Retinal pigment epithelial cell (primary cell): ENCODE data around the gene PRXL2A.
A peak's percentile ranks its signal among the peaks of the same experiment; 100 is the strongest.

Source experiments
- DNase-seq: peaks from one replicate; pipeline ENCODE4 v3.0.0-alpha.2; 2010; ENCODE audit warnings: low read depth
- H3K4me3 ChIP-seq: 2 replicates; pipeline ENCODE4 v1.5.1; 2011; ENCODE audit warnings: mild to moderate bottlenecking, low read length, control low read depth, moderate library complexity
- TF ChIP-seq, protein P1 (sequence below): conservative IDR thresholded peaks from 2 replicates; pipeline ENCODE4 v1.5.1; 2011; ENCODE audit warnings: low read depth, low read length, control low read depth, inconsistent platforms

Gene PRXL2A

DNA sequence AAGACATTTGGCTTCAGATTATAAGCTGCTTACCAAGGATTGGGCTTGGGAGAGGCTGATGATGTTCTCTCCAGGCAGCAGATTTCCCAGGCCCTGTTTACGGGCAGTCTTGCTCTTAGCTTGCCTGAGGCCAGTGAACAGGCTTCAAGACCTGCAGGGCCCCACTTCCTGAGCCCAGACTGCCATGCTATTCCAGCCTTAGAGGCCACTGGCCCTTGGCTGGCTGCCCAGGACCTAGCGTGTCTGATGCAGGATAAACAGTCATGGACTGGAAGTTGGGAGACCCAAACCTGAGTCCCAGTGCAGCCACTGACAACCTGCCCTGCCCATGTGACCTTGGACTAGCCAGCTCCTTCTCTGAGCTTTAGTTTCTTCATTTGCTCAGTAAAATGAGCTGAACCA, 2.9 kb downstream of the PRXL2A start:
- TF ChIP-seq, protein P1, sequence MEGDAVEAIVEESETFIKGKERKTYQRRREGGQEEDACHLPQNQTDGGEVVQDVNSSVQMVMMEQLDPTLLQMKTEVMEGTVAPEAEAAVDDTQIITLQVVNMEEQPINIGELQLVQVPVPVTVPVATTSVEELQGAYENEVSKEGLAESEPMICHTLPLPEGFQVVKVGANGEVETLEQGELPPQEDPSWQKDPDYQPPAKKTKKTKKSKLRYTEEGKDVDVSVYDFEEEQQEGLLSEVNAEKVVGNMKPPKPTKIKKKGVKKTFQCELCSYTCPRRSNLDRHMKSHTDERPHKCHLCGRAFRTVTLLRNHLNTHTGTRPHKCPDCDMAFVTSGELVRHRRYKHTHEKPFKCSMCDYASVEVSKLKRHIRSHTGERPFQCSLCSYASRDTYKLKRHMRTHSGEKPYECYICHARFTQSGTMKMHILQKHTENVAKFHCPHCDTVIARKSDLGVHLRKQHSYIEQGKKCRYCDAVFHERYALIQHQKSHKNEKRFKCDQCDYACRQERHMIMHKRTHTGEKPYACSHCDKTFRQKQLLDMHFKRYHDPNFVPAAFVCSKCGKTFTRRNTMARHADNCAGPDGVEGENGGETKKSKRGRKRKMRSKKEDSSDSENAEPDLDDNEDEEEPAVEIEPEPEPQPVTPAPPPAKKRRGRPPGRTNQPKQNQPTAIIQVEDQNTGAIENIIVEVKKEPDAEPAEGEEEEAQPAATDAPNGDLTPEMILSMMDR, result no peak
- DNase-seq, result no peak
- H3K4me3 ChIP-seq, result no peak overlapping the region

DNA sequence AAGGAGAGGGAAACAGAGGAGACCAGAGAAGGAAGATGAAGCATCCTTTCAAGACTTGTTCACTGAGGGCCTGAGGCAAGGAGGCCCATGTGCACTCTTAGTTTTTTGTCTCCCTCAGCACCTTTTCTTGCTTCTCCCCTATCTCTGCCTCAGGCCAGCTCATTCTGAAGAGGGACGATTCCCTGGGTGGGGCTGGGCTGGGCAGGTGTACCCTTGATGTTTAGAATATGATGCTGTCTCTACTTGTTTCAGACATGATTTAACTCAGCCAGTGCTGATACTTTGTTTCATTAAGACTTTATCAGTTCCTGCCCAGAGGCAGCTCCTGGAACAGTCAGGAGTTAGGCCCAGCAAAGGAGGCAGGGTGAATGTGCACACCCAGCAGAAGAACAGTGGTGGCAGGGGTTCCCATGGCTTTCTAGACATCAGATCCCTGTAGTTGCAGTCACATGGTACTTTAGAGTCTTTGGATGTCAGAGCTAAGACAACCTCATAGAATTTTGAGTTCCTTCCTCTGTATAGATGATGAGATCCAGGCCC, 3.4 kb downstream of the PRXL2A start:
- DNase-seq, result no peak
- TF ChIP-seq, protein P1, result no peak
- H3K4me3 ChIP-seq, result no peak overlapping the region

DNA sequence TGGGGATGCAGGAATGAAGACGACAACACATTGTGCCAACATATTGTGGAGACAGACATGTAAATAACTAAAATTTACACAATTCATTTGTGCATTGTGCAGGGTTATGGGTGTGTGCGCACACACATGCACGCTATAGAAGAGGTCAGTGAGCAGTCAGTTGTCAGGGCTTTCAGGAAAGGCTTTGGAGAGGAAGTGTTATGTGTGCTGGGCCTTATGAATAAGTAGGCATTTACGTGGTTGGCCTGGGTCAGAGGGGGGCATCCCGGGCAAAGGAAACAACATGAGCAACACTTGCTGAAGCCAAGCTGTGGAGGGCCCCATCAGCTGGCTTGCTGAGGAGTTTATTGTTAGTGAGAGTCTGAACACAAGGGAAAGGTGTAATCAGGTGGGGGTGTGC, 4.1 kb downstream of the PRXL2A start:
- TF ChIP-seq, protein P1, result no peak
- DNase-seq, result no peak
- H3K4me3 ChIP-seq, result no peak overlapping the region

DNA sequence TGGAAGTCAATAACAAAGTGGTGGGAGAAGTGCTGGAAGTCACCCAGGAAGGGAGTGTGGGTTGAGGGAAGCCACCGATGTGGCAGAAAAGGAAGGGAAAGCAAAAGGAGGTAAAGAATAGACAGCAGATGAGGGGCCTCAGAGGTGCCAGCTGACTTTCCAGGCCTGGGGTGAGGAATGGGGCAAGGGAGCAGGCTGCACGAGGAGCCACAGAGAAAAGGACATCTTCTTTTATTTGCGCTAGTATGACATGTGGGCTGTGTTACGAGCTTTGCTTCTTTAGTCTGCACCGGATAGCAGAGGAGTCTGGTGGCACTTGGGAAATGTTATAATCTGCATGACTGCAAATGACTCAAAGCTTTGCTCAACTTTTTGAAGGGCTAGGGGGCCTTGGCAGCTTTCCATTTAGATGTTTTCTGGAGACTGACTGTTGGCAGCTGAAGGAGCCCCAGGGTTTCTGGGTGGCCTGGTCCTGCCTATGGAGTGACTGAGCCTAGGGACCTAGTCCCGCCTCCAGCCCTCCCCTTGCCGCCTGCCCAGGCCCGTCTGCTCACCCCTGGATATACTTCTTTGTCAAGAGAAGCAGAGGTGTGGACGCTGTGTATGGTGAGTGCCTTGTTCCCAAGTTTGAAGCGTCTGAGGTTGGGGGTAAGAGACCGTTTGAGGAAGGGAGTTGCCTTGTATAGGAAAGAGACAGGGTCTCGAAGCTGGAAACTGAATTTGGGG, 5.1 kb downstream of the PRXL2A start:
- DNase-seq, result peak; percentile 84
- TF ChIP-seq, protein P1, result no peak
- peak overlapping the region; percentile 26 for H3K4me3 ChIP-seq

DNA sequence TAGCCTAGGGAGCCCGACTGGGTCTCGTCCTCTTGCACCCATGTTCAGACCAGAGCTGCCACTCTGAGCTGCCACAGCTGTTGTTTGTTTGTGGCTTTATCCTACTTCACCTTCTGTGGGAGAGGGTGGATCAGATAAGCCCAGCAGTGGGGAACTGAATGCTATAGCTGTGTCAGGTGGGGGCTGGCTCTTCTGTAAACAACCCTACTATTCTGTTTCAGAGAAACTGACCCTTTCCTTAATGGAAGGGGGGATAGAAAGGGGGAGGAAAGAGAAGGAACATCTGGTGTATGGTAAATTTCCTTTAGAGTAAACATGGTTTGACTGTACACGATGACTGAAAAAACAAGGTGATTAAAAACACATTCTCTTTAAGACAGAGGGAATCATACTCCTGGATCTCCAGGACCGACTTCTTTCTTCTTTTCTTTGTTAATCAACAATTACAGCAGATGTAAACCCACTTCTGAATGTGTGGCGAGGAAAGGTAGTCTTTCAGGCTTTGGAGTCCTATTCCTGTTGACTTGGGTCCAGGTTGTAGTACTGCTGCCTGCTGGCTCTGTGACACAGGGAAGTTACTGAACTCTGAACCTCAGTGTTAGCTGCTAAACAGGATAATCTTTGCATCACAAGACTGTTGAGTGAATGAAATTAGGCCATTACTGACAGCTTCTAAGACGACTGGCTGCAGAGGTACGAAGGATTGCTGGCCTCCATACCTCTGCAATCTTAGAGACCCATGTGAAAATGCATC, 6.0 kb downstream of the PRXL2A start:
- no peak for DNase-seq
- TF ChIP-seq, protein P1, result no peak
- peak overlapping the region; percentile 26 for H3K4me3 ChIP-seq

DNA sequence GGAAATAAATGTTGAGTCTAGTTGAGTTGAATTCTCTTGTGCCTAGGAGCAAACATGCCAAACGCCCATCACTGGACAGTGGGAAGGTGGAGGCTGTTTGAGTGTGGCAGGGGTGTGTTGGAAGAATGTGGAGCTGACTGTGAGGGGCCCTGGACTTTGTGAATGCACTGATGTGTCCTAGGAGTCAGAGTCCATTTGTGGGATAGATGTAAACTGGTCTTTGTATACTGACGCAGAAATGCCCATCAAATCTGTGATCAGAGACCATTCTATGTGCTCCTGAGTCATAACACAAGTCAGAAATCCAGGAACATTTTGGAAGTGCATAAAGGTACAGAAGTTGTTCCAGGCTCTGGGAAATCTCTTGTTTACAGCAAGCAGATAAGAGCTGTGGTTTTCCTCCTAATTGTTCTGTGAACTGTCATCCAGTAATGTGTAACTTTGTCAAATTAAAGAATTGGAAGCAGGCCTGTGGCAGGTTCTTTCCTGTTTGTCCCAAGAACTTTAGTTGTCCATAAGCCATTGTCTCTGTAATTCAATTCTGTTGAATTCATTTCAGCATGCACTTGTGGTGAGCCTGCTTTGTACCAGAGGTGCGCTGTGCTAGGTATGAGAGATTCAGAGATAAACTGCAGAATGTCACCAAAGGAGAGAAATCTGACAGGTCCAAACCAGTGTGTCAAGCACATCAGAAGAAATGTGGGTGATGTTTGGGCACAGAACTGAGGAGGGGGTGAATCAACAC, 7.6 kb downstream of the PRXL2A start:
- DNase-seq, result no peak
- TF ChIP-seq, protein P1, result no peak
- peak overlapping the region; percentile 27 for H3K4me3 ChIP-seq
